Epithelial cell of esophagus (primary cell): Measurements from ENCODE around the gene SFTPB.
"Not testable (repeated sequence)": the region's sequence is repeated elsewhere in the genome, so short reads cannot be mapped to it uniquely, and the experiment has no call there.

ENCODE experiments used
- DNase-seq: peaks from one replicate; pipeline ENCODE4 v3.0.0; 2010; ENCODE audit warnings: low read depth
- H3K4me3 ChIP-seq: 2 replicates; pipeline ENCODE4 v1.5.1; 2011; ENCODE audit warnings: mild to moderate bottlenecking, low read length, control low read depth
- TF ChIP-seq, protein P1 (sequence below): IDR thresholded peaks from 2 replicates; pipeline ENCODE4 v1.5.1; 2011; ENCODE audit warnings: low read depth, mild to moderate bottlenecking, low read length, control low read depth, inconsistent platforms; ENCODE audit not compliant: insufficient read depth; ENCODE audit errors: missing control alignments

Gene SFTPB

DNA sequence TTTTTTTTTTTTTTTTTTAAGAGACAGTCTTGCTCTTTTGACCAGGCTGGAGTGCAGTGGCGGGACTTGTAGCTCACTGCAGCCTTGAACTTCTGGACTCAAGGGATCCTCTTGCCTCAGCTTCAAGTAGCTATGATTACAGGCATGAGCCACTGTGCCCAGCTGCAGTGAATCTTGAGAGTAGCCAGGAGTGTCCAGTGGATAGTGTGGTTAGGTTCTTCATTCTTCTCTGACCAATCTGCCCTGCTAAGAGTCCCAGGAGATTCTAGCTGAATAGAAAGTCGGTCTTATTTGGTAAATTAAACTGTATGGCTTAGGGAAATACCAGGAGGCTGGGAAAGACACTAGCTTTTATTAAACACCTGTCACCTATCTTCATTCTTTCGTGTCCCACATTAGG is 36.7 kb downstream of the SFTPB start:
- no peak overlapping the region for H3K4me3 ChIP-seq
- TF ChIP-seq, protein P1, sequence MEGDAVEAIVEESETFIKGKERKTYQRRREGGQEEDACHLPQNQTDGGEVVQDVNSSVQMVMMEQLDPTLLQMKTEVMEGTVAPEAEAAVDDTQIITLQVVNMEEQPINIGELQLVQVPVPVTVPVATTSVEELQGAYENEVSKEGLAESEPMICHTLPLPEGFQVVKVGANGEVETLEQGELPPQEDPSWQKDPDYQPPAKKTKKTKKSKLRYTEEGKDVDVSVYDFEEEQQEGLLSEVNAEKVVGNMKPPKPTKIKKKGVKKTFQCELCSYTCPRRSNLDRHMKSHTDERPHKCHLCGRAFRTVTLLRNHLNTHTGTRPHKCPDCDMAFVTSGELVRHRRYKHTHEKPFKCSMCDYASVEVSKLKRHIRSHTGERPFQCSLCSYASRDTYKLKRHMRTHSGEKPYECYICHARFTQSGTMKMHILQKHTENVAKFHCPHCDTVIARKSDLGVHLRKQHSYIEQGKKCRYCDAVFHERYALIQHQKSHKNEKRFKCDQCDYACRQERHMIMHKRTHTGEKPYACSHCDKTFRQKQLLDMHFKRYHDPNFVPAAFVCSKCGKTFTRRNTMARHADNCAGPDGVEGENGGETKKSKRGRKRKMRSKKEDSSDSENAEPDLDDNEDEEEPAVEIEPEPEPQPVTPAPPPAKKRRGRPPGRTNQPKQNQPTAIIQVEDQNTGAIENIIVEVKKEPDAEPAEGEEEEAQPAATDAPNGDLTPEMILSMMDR = no peak
- DNase-seq = no peak

DNA sequence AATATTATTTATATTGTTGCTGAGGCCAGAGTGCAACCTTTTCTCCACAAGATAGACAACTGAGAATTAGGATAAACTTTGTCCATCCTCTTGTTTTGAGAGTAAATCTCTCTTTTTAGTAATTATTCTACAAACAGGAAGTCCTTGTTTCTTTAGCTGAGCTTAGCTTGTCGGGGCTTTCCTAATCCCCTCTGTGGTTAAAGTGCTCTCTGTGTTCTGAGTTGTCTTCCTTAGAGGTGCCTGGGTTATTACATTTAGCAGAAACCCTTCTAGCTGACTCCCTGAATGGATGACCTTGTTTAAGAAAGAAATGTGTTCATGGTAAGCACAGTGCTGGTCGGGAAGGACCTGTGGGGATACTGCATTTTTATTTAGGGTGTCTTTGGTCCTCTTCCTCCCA is 39.3 kb downstream of the SFTPB start:
- no peak overlapping the region for H3K4me3 ChIP-seq
- TF ChIP-seq, protein P1 = no peak
- no peak for DNase-seq

GRCh38 chr2:85623991-85624390 is 44.0 kb downstream of the SFTPB start:
- H3K4me3 ChIP-seq = no peak overlapping the region
- no peak for DNase-seq
- TF ChIP-seq, protein P1 = no peak

DNA sequence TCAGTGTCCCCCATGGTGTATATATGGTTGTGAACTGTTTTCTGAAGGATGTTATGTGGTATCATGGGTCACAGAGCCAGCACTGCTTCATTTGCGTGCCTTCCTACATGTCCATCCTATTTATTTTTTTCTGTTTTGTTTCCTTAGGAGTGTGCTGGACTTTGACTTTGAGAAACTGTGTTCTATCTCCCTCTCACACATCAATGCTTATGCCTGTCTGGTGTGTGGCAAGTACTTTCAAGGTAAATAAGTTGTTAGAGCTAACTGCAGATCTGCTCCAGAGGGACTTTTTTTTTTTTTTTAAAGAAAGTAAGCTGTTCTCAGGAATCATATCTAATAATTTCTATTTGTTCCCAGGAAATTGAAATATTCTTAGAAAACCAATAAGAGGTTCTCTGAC is 46.7 kb downstream of the SFTPB start:
- H3K4me3 ChIP-seq = no peak overlapping the region
- no peak for DNase-seq
- TF ChIP-seq, protein P1 = no peak

GRCh38 chr2:85619617-85620016 is 48.4 kb downstream of the SFTPB start:
- TF ChIP-seq, protein P1 = no peak
- no peak overlapping the region for H3K4me3 ChIP-seq
- peak; percentile 43 for DNase-seq

- DNase-seq, H3K4me3 ChIP-seq: not testable (repeated sequence)
These were observed 50.3 kb downstream of the SFTPB start for GRCh38 chr2:85617723-85618122.

DNA sequence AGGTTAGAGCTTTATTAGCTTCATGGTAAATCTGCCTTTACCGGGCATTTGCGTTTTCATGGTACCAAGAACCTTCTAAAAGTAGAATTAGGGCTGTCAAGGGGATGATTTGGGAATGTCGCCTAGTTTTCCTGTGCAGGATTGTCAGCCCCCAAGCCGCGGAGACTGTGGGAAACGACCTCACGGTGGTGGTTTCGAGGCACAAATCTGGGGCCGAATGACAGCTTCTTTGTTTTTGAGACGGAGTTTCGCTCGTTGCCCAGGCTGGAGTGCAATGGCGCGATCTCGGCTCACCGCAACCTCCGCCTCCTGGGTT is 52.6 kb downstream of the SFTPB start:
- H3K4me3 ChIP-seq = no peak overlapping the region
- DNase-seq = no peak
- TF ChIP-seq, protein P1 = no peak

GRCh38 chr2:85614757-85615156 is 53.2 kb downstream of the SFTPB start:
- not testable (repeated sequence) for DNase-seq, H3K4me3 ChIP-seq
